AG10803 (cell line): ENCODE data around the gene SLC45A1.

ENCODE experiments used
- DNase-seq: peaks from one replicate; pipeline ENCODE4 v3.0.0; 2010; ENCODE audit warnings: low read depth
- H3K4me3 ChIP-seq: 2 replicates; pipeline ENCODE4 v1.5.1; 2011; ENCODE audit warnings: mild to moderate bottlenecking, low read length, control low read depth
- TF ChIP-seq, protein P1 (sequence below): conservative IDR thresholded peaks from 2 replicates; pipeline ENCODE4 v1.5.1; 2011; ENCODE audit warnings: mild to moderate bottlenecking, low read length, control low read depth, inconsistent platforms

Gene SLC45A1

DNA sequence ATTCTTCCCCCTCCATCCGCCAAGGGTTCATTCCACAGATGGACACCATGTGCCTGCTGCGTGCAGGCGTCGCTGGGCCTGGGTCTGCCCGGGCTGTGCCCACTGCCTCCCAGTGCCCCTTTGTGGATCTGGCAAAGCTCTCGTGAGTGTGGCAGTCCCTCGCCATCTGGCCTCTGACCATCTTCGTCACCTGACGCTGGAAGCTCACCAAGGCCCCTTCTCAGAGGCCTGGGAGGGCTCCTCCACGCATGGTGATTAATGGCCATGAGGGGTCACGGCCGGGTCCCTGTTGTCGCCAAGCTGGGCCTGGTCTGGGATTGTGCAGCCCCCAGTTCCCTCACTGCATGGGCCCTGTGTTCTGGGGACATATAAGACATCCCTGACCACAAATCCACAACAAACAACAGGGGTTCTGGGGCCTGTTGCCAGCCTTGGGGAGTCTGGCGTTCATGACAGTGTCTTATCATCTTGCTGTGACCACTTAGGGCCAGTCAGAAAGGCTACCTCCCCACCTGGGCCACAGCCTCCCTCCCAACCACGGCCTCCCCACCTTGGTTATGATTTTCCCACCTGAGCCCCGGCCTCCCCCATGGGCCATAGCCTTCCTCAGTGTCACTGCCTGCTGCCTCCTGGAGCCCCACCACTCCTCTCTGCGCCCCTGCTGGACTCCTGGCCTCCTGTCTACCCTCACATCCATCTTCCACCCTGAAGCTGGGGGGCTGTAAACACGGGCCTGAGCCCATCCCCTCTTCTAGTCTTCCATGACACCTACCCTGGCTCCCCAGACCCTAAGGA, 27.9 kb downstream of the SLC45A1 start:
- H3K4me3 ChIP-seq = no peak overlapping the region
- no peak for DNase-seq
- TF ChIP-seq, protein P1, sequence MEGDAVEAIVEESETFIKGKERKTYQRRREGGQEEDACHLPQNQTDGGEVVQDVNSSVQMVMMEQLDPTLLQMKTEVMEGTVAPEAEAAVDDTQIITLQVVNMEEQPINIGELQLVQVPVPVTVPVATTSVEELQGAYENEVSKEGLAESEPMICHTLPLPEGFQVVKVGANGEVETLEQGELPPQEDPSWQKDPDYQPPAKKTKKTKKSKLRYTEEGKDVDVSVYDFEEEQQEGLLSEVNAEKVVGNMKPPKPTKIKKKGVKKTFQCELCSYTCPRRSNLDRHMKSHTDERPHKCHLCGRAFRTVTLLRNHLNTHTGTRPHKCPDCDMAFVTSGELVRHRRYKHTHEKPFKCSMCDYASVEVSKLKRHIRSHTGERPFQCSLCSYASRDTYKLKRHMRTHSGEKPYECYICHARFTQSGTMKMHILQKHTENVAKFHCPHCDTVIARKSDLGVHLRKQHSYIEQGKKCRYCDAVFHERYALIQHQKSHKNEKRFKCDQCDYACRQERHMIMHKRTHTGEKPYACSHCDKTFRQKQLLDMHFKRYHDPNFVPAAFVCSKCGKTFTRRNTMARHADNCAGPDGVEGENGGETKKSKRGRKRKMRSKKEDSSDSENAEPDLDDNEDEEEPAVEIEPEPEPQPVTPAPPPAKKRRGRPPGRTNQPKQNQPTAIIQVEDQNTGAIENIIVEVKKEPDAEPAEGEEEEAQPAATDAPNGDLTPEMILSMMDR = no peak

DNA sequence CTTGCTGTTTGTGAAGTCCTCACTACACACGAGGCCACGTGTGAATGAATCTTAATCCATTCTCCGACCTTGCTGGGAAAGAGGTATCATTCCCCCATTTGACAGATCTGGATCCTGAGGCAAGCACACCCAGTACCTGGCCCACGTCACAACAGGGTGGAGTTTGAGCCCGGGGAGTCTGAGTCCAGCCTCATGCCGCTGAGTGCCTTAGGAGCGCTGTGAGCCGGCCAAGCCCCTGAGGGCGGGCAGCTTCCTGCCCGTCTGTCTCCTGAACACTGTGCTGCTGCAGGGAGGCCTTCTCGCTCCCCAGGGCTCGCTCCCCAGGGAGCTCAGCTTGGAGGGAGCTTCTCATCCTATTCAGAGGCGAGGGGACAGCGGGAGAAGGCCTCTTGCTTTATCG, 29.7 kb downstream of the SLC45A1 start:
- TF ChIP-seq, protein P1 = no peak
- DNase-seq = no peak
- H3K4me3 ChIP-seq = no peak overlapping the region

DNA sequence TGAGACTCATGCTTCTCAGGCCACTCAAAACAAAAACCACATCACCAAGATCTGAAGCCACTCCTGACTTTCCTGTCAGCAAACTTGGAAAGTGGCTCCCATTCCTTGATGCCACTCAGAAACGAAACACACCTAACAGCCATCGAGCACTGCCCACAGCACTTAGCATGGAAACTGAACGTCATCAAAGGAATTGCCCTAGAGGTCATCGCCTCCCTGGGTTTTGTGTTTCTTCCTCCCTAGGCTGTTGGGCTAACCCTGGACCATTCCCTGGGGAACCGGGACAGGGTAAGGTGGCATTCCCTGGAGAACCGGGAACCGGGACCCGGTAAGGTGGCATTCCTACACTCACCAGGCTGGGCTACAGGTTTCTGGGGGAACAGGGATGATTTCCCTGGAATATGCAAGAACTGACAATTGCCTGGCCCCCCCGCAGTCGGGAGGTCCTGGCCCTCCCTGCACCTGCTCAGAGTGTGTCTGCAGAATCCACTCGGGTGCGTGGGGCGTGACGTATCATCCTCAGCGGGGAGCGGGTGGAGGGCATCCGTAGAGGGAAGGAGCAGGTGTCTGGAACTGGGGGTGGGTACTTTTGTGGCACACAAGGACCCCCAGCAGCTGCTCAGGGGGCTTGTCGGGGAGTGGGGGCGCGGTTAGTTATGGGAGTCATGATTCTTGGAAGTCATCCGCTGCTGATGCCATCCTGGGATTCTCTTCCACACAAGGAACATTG, 30.3 kb downstream of the SLC45A1 start:
- DNase-seq = no peak
- TF ChIP-seq, protein P1 = no peak

DNA sequence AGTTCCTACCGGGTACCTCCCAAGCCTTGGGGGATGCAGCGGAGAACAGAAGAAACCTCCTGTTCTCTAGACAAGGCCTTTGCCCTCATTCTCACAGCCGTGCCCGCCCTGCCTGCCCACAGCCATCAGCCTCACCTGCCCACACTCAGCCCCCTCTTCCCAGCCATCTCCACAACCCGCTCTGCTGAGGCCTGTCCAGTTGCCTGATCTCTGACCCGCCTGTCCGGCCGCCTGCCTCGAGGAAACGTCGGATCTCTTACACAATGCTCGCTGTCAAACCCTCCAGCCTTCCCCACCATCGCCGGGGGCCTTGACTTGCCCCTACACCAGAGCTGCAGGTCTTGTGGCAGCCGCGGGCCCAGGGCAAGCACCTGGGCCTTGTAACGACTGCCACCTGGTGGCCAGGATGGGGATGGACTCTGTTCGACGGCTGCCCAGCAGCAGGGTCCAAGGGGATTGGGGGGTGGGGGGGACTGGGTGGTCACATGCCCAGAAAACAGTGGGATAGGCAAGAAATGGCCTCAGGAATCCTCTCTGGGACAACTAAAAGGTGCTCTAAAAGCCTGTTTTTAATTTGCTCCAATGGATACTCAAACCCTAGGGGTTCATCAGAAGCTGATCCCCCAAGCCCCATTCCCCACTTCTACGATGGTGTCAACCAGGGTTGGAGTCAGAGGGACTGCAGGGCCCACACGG, 31.0 kb downstream of the SLC45A1 start:
- DNase-seq = peak; percentile 53
- TF ChIP-seq, protein P1 = peak; percentile 74
- H3K4me3 ChIP-seq = no peak overlapping the region

More for the DNA sequence above, 30.3 kb downstream of the SLC45A1 start:
- H3K4me3 ChIP-seq = no peak overlapping the region

DNA sequence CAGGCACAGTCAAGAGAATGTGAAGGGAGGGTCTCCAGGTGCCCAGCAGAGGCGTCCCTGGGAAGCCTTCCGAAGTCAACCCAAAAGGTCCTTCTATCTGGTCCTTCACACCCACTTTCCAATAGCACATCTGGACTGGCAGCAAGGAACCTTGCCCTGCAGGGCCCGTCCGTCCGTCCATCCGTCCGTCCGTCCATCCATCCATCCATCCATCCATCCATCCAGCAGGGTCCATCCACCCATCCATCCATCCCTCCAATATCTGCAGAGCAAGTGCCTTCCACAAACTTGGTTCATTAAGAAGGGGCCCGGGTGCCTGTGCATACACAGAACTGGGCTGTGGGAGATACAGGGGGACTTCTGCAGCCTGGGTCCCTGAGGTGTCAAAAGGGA, 31.6 kb downstream of the SLC45A1 start:
- H3K4me3 ChIP-seq = no peak overlapping the region
- TF ChIP-seq, protein P1 = no peak
- DNase-seq = no peak

DNA sequence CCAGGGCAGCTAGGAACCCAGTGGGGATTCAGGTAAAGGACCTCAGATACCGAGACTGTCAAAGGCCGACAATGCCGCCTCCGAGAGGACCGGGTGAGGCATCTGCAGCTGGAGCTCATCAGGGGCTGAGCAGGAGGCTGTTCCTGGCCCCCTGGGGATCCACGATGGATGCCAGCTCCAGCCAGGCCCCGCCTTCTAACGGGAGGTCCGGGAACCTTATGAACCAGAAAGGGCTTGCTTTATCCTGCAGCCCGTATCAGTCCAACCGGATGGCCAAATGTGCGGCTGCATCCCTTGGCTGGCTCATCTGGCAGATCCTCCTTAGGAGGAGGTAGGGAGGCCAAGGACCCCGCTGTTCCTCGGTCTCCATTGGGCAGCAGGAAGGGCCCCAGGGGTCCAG, 32.0 kb downstream of the SLC45A1 start:
- TF ChIP-seq, protein P1 = no peak
- no peak overlapping the region for H3K4me3 ChIP-seq
- DNase-seq = peak; percentile 46
